HG02623 (cell line): ENCODE data around the gene RHOT2.

ENCODE experiments used
- ATAC-seq: cut with Tn5 transposase; IDR thresholded peaks from one replicate; pipeline ENCODE4 v1.9.1; 2021; ENCODE audit warnings: moderate library complexity; ENCODE audit not compliant: unreplicated experiment

RHOT2 gene

DNA sequence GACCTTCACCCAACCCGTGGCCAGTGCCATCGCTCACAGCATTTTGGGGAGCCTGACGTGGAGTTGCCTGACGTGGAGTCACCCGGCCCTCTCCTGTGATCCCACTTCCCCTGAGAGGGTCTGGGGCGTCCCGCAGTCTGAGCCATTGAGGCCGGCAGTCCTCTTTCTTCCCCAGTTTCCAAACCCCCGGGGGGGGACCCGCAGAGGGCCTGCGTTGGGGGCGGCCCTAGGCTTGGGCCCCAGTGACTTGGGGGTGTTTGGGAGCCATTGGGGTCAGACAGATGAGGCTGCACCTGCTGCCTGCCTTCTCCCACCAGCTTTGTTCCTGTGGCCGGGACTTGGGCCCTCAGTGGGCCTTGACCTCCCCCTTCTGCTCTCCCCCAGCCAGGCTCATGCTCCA, 1.7 kb downstream of the RHOT2 start:
- ATAC-seq: no peak

DNA sequence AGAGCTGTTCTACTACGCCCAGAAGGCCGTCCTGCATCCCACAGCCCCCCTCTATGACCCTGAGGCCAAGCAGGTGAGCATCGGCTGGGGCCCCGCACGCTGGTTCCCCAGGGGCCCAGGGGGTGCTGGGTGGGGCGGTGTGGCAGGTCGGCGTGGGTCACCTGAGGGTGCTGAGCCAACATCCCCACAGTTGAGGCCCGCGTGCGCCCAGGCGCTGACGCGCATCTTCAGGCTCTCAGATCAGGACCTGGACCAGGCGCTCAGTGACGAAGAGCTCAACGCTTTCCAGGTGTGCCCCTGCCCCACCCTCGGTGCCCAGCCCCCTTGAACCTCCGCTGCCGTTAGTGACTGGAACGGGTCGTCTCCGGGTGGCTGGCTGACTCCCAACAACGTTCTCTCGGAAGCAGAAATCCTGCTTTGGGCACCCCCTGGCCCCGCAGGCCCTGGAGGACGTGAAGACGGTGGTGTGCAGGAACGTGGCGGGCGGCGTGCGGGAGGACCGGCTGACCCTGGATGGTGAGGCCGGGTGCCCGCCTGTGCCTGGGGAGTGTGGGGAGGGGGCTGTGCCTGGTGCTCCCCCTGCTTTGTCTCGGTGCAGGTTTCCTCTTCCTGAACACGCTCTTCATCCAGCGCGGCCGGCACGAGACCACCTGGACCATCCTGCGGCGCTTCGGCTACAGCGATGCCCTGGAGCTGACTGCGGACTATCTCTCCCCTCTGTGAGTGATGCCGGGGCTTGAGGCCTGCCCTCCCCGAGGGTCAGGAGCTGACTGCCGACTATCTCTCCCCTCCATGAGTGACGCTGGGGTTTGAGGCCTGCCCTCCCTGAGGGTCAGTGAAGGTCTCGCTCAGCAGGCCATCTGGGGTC, 2.8 kb downstream of the RHOT2 start:
- no peak for ATAC-seq

DNA sequence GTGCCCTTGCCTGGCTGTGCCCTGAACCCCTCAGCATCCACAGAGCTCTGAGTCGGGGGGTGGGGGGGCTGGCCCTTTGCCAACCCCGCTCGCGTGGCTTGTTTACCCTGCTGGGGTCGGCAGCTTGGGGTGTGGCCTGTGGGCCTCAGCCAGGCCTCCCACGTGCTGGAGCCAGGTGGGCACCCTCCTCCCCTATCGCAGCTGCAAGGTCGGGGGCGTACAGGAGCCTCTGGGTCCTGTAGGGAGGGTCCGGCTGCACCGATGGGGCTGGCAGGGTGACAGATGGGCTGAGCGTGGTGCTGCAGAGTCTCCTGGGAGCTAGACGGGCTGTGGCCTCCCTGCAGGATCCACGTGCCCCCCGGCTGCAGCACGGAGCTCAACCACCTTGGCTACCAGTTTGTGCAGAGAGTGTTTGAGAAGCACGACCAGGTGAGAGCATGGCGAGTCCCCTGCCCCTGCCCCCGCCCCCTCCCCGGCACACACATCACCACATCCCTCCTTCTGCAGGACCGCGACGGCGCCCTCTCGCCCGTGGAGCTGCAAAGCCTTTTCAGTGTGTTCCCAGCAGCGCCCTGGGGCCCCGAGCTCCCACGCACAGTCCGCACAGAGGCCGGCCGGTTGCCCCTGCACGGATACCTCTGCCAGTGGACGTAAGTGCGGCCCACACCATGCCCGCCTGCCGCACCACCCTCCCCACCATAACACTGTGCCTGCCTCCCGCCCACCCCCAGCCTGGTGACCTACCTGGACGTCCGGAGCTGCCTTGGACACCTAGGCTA, 3.6 kb downstream of the RHOT2 start:
- ATAC-seq: no peak

DNA sequence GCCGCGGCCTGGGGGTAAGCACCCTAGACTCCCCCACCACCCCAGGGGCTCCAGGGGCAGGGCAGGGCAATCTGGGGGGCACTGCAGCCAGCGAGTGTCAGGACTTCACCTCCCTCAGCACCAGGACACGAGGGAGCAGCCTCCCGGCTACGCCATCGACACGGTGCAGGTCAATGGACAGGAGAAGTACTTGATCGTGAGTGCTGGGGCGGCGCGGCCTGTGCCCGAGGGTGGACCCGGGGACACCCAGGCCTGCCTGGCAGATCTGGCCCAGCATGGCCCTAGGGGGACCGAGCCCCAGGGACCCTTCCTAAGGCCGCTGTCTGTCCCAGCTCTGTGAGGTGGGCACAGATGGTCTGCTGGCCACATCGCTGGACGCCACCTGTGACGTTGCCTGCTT, 4.4 kb downstream of the RHOT2 start:
- no peak for ATAC-seq

DNA sequence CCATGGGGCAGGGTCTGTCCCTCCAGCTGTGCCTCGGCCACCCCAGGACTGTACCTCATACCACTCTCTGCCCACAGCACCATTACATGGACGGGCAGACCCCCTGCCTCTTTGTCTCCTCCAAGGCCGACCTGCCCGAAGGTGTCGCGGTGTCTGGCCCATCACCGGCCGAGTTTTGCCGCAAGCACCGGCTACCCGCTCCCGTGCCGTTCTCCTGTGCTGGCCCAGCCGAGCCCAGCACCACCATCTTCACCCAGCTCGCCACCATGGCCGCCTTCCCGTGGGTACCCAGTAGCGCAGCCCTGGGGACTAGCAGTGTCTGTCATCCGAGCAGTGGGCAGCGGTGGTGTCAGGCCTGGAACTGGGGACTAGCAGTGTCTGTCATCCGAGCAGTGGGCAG, 4.9 kb downstream of the RHOT2 start:
- ATAC-seq: no peak

GRCh38 chr16:673399-673991, 5.6 kb downstream of the RHOT2 start:
- ATAC-seq: no peak

- ATAC-seq: no peak
These were observed 6.4 kb downstream of the RHOT2 start for GRCh38 chr16:674214-674881.

GRCh38 chr16:674968-675883, 7.3 kb downstream of the RHOT2 start, which contains the start of gene RHBDL1:
Gene RHBDL1 (plus strand): TSS chr16:675671. CDS start chr16:675791, 120 bp downstream.
- ATAC-seq: no peak

DNA sequence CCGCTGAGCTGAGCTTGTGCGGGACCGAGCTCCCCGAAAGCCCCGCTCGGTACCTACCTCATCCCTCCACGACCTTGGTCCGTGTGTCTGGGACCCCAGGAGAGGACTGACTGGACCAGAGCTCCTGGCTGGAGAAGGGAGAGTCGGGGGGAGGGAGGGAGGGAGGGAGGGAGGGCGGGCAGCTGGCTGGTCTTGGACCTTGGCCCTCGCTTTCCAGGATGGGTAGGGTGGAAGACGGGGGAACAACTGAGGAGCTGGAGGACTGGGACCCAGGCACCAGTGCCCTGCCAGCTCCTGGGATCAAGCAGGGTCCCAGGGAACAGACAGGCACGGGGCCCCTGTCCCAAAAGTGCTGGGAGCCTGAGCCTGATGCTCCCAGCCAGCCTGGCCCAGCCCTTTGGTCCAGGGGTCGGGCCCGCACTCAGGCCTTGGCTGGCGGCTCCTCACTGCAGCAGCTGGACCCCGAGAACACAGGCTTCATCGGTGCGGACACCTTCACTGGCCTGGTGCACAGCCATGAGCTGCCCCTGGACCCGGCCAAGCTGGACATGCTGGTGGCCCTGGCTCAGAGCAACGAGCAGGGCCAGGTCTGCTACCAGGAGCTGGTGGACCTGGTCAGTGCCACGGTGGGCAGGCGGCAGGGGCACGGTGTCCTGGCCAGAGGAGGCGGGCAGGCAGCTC, 8.1 kb downstream of the RHOT2 start:
- ATAC-seq: no peak

- ATAC-seq: no peak
These were observed 8.6 kb downstream of the RHOT2 start for GRCh38 chr16:676565-676902.

DNA sequence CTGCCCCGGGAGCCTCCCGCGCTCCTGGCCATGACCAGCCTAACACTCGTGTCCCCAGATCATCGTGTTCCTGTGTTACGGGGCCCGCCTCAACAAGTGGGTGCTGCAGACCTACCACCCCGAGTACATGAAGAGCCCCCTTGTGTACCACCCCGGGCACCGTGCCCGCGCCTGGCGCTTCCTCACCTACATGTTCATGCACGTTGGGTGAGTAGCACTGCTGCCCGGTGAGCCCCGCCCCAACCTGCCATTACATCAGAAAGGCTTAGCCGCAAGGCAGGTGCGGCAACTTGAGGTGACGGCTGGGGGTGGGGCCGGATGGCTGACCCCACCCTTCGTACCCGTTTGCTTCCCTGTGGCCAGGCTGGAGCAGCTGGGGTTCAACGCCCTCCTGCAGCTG, 9.0 kb downstream of the RHOT2 start:
- ATAC-seq: no peak

GRCh38 chr16:677316-678190, 9.6 kb downstream of the RHOT2 start:
- ATAC-seq: no peak

- no peak for ATAC-seq
These were observed 10.4 kb downstream of the RHOT2 start for GRCh38 chr16:678209-678857.

DNA sequence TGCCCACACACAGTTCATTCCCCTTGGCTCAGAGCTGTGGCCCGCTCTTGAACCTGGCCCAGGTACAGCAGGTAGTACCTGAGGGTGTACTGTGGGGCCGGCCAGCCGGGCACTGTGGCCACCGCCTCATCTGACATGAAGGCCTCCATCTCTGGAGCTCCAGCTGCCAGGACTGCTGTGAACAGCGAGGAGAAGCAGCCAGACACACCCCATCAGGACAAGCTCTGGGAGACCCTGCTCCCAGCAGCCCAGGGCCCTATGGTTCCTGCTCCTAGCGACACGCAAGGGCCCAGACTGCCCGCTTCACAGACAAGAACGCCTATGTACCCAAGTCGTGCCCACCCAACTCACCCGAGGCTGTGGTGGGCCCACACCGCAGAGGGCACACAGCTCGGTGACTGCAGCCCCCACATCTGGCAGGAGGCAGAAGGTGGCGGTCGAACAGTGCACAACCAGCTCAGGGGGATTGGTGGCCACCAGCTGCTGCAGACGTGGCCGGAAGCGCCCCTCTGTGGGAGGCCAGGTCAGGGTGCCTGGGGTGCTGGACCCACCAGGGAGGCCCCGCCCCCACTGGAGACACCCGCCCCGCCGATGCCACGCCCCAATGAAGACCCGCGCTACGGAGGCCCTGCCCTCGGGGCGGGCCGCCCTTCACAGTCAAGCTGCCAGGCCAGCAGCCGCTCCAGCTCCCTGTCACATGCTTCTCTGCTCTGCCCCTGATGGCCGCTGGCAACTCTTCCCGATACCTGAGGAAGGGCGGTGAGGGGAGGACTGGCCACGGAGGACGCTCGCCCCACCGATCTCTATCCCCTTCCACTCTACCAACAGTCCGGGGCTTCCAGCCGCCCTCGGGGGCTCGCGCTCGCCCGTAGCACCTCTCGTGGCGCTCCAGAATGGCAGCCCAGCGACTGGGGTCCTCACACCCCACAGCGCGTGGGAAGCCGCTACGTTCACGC, 11.2 kb downstream of the RHOT2 start:
- no peak for ATAC-seq

DNA sequence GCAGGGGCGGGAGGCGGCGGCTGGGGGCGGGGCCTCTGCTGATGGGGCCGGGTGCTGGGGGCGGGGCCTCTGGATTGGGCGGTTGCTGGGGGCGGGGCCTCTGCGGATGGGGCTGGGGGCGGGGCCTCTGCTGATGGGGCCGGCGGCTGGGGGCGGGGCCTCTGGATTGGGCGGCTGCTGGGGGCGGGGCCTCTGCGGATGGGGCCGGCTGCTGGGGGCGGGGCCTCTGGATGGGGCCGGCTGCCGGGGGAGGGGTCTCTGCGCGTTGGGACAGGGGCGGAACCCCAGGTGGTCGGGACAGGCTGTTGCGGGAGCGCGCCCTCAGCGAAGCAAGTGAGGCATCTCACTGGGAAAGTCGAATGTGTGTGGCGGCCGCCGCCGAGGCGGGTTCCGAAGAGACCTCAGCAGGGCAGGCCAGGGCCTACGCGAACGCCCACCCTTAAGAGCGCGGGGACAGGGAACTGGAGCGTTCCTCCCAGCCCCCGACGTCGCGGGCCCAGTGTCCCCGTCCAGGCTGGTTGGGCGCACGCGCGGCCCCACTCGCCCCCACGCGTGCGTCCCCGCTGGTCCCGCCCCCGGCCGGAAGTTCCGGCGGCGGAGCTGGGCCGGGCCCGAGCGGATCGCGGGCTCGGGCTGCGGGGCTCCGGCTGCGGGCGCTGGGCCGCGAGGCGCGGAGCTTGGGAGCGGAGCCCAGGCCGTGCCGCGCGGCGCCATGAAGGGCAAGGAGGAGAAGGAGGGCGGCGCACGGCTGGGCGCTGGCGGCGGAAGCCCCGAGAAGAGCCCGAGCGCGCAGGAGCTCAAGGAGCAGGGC, 12.1 kb downstream of the RHOT2 start, which contains the start of gene STUB1:
Gene STUB1, plus strand, starts transcription at position 597 of the 811 bp plus-strand sequence. Its CDS starts 116 bp downstream, at position 713.
- ATAC-seq: no peak

GRCh38 chr16:680625-680945, 12.7 kb downstream of the RHOT2 start:
- no peak for ATAC-seq
